ENCODE results near the gene ITIH4.

Gene ITIH4

GRCh38 chr3:52847726-52848125 is 17.3 kb upstream of the ITIH4 start:
- no peak for DNase-seq

- DNase-seq, result no peak
Measured at GRCh38 chr3:52847241-52847640, 16.8 kb upstream of the ITIH4 start.

DNA sequence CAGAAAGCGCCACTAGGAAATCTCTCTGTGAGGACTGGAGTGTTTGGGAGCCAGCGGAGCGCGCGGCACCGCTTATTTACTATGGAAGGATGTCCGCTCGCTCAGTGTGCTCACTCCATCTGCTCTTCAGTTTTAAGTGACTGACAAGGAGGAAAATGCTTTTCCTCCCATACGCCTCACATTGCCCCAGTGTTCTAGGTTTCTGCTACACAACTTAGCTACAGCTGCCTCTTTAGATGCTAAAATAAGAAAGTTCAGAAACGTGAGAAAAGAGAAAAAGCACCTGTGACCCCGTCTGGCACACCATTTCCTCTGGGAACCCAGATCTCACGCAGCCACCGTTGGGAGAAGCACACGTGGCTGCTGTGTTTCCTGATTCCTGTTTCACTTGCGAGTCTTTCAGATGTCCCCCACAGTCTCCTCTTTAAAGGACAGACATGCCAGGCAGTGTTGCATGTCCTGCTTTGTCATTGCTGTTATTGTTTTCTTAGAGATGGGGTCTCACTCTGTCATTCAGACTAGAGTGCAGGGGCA is 16.0 kb upstream of the ITIH4 start:
- no peak for DNase-seq

GRCh38 chr3:52845691-52846431 is 15.4 kb upstream of the ITIH4 start:
- no peak for DNase-seq

GRCh38 chr3:52845157-52845556 is 14.7 kb upstream of the ITIH4 start:
- no peak for DNase-seq

GRCh38 chr3:52844290-52844975 is 14.0 kb upstream of the ITIH4 start:
- no peak for DNase-seq

- DNase-seq, result no peak
Measured at GRCh38 chr3:52843881-52844280, 13.4 kb upstream of the ITIH4 start.

GRCh38 chr3:52843108-52843865 is 12.8 kb upstream of the ITIH4 start:
- no peak for DNase-seq

- DNase-seq, result no peak
Measured at GRCh38 chr3:52842424-52842823, 12.0 kb upstream of the ITIH4 start.

GRCh38 chr3:52841981-52842340 is 11.5 kb upstream of the ITIH4 start:
- no peak for DNase-seq

- DNase-seq, result no peak
Measured at GRCh38 chr3:52841211-52841980, 10.9 kb upstream of the ITIH4 start.

- no peak for DNase-seq
Measured at GRCh38 chr3:52839892-52840545, 9.5 kb upstream of the ITIH4 start.

GRCh38 chr3:52839268-52839575 is 8.8 kb upstream of the ITIH4 start:
- DNase-seq, result no peak

DNA sequence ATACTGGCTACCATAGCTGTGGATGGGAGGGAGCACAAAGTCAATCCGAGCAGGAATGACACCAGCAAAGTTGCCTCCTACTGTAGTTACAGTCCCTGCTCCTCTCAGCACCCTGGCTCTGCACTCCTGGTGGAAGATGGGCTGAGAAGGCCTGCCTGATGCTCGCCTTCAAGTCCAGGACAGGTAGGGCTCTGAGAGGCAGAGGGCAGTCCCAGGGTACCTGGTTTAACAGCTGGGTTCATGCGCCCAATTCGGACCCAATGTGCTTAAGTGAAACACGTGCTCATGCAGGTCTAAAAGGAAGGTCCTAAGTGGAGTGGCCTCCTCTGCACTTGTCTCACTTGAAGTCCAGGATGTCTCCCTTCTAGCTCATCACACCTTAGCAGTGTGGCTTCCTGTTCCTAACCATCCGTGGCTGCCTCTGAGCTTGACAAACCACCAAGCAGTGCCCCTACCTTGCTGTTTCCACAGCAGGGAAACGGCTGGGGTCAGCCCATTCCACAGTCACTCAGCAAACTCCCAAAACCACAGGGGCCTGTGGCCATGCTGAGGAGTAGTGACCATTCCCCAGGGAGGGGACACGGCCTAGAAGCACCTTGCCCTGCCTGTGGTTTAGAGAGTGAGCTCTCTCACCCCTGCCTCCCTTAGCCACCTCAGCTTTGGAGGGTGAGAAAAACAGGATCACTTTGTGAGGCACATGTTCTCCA is 8.2 kb upstream of the ITIH4 start:
- DNase-seq, result no peak

DNA sequence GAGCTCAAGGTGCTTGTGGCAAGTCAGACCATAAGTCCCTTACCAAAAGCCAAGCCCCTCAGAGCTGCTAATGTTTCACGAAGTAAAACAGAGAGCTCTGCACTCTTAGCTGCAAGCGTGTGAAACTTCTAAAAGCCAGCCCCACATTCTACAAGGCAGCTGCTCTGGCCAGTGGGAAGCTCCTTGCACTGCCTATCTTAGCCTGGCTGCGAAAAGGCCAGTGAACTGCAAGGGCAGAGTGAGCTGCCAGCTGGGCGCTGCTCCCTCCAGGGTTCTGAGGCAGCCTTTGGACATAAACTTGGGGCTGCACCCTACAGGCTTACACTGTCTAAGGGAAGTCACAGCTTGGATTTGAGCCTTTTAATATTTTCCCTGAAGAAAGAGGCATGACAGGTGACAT is 6.5 kb upstream of the ITIH4 start:
- DNase-seq, result no peak

DNA sequence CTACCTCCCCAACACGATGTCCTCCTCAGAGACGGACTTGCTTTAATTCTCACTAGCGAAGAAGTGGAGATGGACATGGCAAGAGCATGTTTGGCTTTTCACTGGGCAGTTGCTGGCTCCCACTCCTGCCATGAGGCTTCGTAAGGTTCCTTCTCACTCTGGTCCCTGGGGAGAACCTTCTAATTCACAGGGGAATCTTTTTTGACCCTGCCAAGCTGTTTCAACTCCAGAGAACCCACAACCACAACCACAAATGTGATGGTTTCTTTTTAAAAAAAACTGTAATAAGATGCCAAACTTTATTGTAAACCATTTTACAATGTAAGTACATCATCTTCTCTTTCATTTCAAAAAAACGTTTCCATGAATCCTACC is 6.0 kb upstream of the ITIH4 start:
- no peak for DNase-seq

GRCh38 chr3:52835766-52836470 is 5.4 kb upstream of the ITIH4 start:
- no peak for DNase-seq

DNA sequence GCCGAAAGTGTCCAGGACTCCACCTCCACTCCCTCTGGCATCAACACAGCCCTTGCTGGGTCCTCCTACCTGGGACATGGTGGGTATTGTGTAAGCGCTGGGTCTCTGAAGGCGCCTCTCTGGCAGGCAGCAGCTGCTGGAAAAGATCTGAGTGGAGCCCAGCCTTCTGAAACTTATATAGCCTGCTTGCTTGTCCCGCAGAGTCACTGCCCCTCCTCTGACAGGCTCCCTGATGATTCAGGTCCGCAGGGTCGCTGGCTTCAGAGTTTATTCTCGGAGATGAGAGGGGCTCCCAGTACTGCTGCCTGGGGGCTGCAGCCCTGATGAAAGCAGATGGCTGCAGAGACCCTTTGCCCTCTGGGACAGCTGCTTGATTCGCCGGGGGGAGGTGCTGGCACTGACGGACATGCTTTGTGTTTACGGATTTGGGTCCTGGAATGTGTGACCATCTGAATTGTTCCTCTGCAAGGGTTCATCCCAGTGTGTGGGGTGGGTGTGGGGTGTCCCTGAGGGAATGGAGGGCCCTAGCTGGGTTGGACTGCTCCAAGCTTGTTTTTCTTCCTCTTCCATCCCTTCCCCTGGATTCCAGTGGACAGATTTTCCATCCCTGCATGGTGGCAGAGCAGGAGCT is 4.5 kb upstream of the ITIH4 start, which contains the start of gene MUSTN1:
Gene MUSTN1 (minus strand): TSS at position 149 of the 631 bp plus-strand sequence. CDS start 71 bp downstream, at position 78.
- no peak for DNase-seq

DNA sequence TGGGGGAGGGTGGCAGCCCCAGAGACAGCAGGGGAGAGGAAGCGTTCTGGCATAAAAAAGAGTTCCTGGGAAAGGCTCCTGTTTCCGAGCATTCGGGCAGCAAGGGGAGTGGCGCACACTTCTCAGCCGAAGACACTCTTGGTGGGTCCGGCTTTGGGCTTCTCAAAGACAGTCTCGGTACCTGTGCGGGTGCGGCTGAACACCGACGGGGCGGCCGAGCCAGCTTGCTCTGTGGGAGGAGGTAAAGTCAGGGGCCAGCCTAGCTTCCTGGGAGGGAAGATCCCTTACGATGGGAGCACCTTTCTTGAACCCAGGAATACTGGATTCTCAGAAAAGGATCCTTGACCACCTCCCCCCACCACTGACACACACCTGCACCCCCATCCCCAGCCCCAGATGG is 2.7 kb upstream of the ITIH4 start:
- DNase-seq, result no peak

DNA sequence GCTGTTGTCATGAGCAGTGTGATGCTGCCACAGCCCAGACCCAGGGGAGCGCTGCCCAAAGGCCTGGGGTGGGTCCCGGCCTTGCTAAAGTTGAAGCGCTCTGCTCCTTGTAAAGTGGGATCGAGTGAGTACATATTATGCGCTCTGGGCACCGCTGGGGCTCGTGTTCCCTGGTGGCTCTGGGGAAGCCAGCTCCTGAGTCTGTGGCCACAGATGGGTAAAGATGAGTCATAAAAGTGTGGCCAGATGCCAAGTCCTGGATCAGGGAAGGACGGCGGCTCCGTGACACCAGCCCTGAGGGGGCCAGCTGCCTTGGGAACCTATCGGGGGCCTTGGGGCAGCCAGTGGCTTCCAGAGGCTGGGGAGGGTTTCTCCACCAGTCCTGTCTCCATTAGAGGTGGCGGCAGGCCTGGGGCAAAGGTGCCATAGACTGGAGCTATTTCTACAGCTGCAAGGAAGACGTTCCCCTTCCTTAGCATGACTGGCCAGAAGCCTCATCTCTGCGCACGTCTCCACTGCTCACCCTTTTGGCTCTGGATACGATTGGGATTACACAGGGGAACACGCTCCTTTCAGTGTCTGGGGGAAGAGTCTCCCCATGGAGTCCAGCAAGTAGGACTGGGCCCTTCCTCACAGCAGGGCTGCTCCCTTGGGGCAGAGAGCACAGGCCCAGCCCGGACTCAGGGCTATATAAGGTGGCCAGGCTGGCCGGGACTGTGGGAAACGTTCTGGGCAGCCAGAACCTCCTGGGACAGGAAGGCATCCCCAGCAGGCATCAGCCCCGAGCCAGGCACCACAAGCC is 1.2 kb upstream of the ITIH4 start:
- no peak for DNase-seq

Data from CD4-positive, alpha-beta T cell treated with Interferon gamma for 1 hour (primary cell).